ENCODE results near the gene SYNCRIP. TPM values are rescaled to one million over a fixed set of nuclear protein-coding genes. Genes with fewer than 3 reads are reported as not detected.

SYNCRIP gene
- total RNA-seq, 1 donor from 2014 or later, result 136 TPM

- FAIRE-seq (no peak), DNase-seq (ENCODE audit: low read depth) (peak; percentile 32)
- Mint-ChIP-seq H3K4me1 (ENCODE audit: low read depth, unreplicated experiment) (peaks cover 13% of the 10 kb centered on the region), H3K27ac (ENCODE audit: unreplicated experiment) (peak overlapping the region; percentile 58), H3K4me3 (ENCODE audit: unreplicated experiment) (no peak overlapping the region), H3K27me3 (ENCODE audit: low read depth, unreplicated experiment) (no peaks in the 10 kb centered on the region), H3K36me3 (ENCODE audit: low read depth, unreplicated experiment) (peaks cover 7% of the 10 kb centered on the region), H3K9me3 (ENCODE audit: unreplicated experiment) (no peaks in the 10 kb centered on the region)
- Histone ChIP-seq H4K20me1 (ENCODE audit: insufficient read depth, low read length) (peaks cover 34% of the 10 kb centered on the region), H3K4me3 (ENCODE audit: insufficient read depth, low read depth, low read length) (no peak overlapping the region), H3K9me3 (ENCODE audit: insufficient read depth, low read depth, low read length) (no peaks in the 10 kb centered on the region), H3K36me3 (ENCODE audit: insufficient read depth, low read length) (peaks cover 14% of the 10 kb centered on the region), H3K4me1 (ENCODE audit: insufficient read depth, low read length) (peaks cover 7% of the 10 kb centered on the region), H3K27ac (ENCODE audit: low read depth, low read length) (no peak overlapping the region), H3K4me2 (ENCODE audit: low read length) (peak overlapping the region; percentile 12), H3K9ac (ENCODE audit: low read length) (no peak overlapping the region), H3K27me3 (ENCODE audit: insufficient read depth, low read length) (no peaks in the 10 kb centered on the region), H2AFZ (ENCODE audit: low read depth, low read length) (no peak overlapping the region), H3K79me2 (ENCODE audit: insufficient read depth, low read length) (peaks cover 26% of the 10 kb centered on the region)
- no peak for TF ChIP-seq CTCF (IDR thresholded peaks at IDR 0.05; ENCODE audit: insufficient read depth, low read depth, low read length)
- no peak for TF ChIP-seq EZH2 (IDR thresholded peaks at IDR 0.05; ENCODE audit: insufficient read depth, low read length)
Measured at GRCh38 chr6:85670573-85670972, 27.9 kb upstream of the SYNCRIP start.

GRCh38 chr6:85669735-85670194 is 27.1 kb upstream of the SYNCRIP start:
- DNase-seq (ENCODE audit: low read depth) (peak; percentile 27), FAIRE-seq (peak; percentile 20)
- Histone ChIP-seq H3K9me3 (ENCODE audit: insufficient read depth, low read depth, low read length) (no peaks in the 10 kb centered on the region), H3K4me1 (ENCODE audit: insufficient read depth, low read length) (peaks cover 3% of the 10 kb centered on the region), H3K4me3 (ENCODE audit: insufficient read depth, low read depth, low read length) (no peak overlapping the region), H3K36me3 (ENCODE audit: insufficient read depth, low read length) (peaks cover 6% of the 10 kb centered on the region), H3K4me2 (ENCODE audit: low read length) (no peak overlapping the region), H3K79me2 (ENCODE audit: insufficient read depth, low read length) (peaks cover 18% of the 10 kb centered on the region), H3K27me3 (ENCODE audit: insufficient read depth, low read length) (no peaks in the 10 kb centered on the region), H4K20me1 (ENCODE audit: insufficient read depth, low read length) (peaks cover 26% of the 10 kb centered on the region), H3K27ac (ENCODE audit: low read depth, low read length) (no peak overlapping the region), H3K9ac (ENCODE audit: low read length) (no peak overlapping the region), H2AFZ (ENCODE audit: low read depth, low read length) (no peak overlapping the region)
- Mint-ChIP-seq H3K4me3 (ENCODE audit: unreplicated experiment) (peak overlapping the region; percentile 35), H3K36me3 (ENCODE audit: low read depth, unreplicated experiment) (peaks cover 3% of the 10 kb centered on the region), H3K4me1 (ENCODE audit: low read depth, unreplicated experiment) (peaks cover 9% of the 10 kb centered on the region), H3K9me3 (ENCODE audit: unreplicated experiment) (no peaks in the 10 kb centered on the region), H3K27me3 (ENCODE audit: low read depth, unreplicated experiment) (no peaks in the 10 kb centered on the region), H3K27ac (ENCODE audit: unreplicated experiment) (peak overlapping the region; percentile 44)
- TF ChIP-seq EZH2 (IDR thresholded peaks at IDR 0.05; ENCODE audit: insufficient read depth, low read length), result no peak
- no peak for TF ChIP-seq CTCF (IDR thresholded peaks at IDR 0.05; ENCODE audit: insufficient read depth, low read depth, low read length)

- no peak for DNase-seq (ENCODE audit: low read depth)
- H3K27ac ChIP-seq (ENCODE audit: low read depth, low read length), result no peak overlapping the region
- H2AFZ ChIP-seq (ENCODE audit: low read depth, low read length), result no peak overlapping the region
- H3K27ac Mint-ChIP-seq (ENCODE audit: unreplicated experiment), result no peak overlapping the region
- no peaks in the 10 kb centered on the region for H3K9me3 ChIP-seq (ENCODE audit: insufficient read depth, low read depth, low read length)
- peaks cover 2% of the 10 kb centered on the region for H3K36me3 Mint-ChIP-seq (ENCODE audit: low read depth, unreplicated experiment)
- H3K9ac ChIP-seq (ENCODE audit: low read length), result no peak overlapping the region
- no peaks in the 10 kb centered on the region for H3K27me3 ChIP-seq (ENCODE audit: insufficient read depth, low read length)
- H3K4me1 ChIP-seq (ENCODE audit: insufficient read depth, low read length), result peaks cover 12% of the 10 kb centered on the region
- peaks cover 12% of the 10 kb centered on the region for H3K4me1 Mint-ChIP-seq (ENCODE audit: low read depth, unreplicated experiment)
- no peak for FAIRE-seq
- TF ChIP-seq EZH2 (IDR thresholded peaks at IDR 0.05; ENCODE audit: insufficient read depth, low read length) (no peak), CTCF (IDR thresholded peaks at IDR 0.05; ENCODE audit: insufficient read depth, low read depth, low read length) (no peak)
- H3K4me3 ChIP-seq (ENCODE audit: insufficient read depth, low read depth, low read length), result no peak overlapping the region
- H4K20me1 ChIP-seq (ENCODE audit: insufficient read depth, low read length), result no peaks in the 10 kb centered on the region
- no peaks in the 10 kb centered on the region for H3K79me2 ChIP-seq (ENCODE audit: insufficient read depth, low read length)
- H3K36me3 ChIP-seq (ENCODE audit: insufficient read depth, low read length), result no peaks in the 10 kb centered on the region
- no peaks in the 10 kb centered on the region for H3K27me3 Mint-ChIP-seq (ENCODE audit: low read depth, unreplicated experiment)
- peaks cover 2% of the 10 kb centered on the region for H3K9me3 Mint-ChIP-seq (ENCODE audit: unreplicated experiment)
- H3K4me3 Mint-ChIP-seq (ENCODE audit: unreplicated experiment), result no peak overlapping the region
- no peak overlapping the region for H3K4me2 ChIP-seq (ENCODE audit: low read length)
Measured at GRCh38 chr6:85662251-85662650, 19.6 kb upstream of the SYNCRIP start.
